Liver (tissue), 9 donors: ENCODE results near the gene CYP4Z1. TPM values are rescaled to one million over a fixed set of nuclear protein-coding genes. Genes with fewer than 3 reads are reported as not detected.
"Not testable (repeated sequence)": the region's sequence is repeated elsewhere in the genome, so short reads cannot be mapped to it uniquely, and the experiment has no call there.

Experiments
- DNase-seq: peaks from one replicate; pipeline ENCODE4 v3.0.0-alpha.2; 2017; ENCODE audit warnings: low spot score
- H3K27ac ChIP-seq, 2 donors: one replicate each; pipeline ENCODE4 v1.7.0; 2013; ENCODE audit warnings: inconsistent platforms in 2 of 2, low read length in 2 of 2, control low read depth in 1 of 2, low read depth in 1 of 2, mild to moderate bottlenecking in 1 of 2
- H3K27me3 ChIP-seq, 4 donors: one replicate each; pipeline versions ENCODE4 v1.6.1 to v1.7.0; 2013; ENCODE audit warnings: low read length in 3 of 4, inconsistent platforms in 1 of 4, mild to moderate bottlenecking in 1 of 4, moderate library complexity in 1 of 4; ENCODE audit not compliant: control insufficient read depth in 4 of 4, insufficient read depth in 4 of 4
- H3K36me3 ChIP-seq, 4 donors: one replicate each; pipeline versions ENCODE4 v1.6.1 to v1.7.0; 2013; ENCODE audit warnings: low read length in 3 of 4, mild to moderate bottlenecking in 3 of 4, low read depth in 1 of 4, moderate library complexity in 1 of 4; ENCODE audit not compliant: control insufficient read depth in 4 of 4, insufficient read depth in 3 of 4
- H3K4me1 ChIP-seq, 4 donors: one replicate each; pipeline versions ENCODE4 v1.6.1 to v1.7.0; 2013; ENCODE audit warnings: low read length in 3 of 4, mild to moderate bottlenecking in 3 of 4, moderate library complexity in 1 of 4; ENCODE audit not compliant: control insufficient read depth in 4 of 4, insufficient read depth in 4 of 4
- H3K4me3 ChIP-seq, 3 donors: one replicate each; pipeline versions ENCODE4 v1.6.1 to v1.7.0; 2013; ENCODE audit warnings: low read length in 3 of 3, control low read depth in 1 of 3, low read depth in 1 of 3, mild to moderate bottlenecking in 1 of 3
- H3K9ac ChIP-seq, 2 donors: one replicate each; pipeline ENCODE4 v1.7.0; 2013; ENCODE audit warnings: low read length in 2 of 2, mild to moderate bottlenecking in 2 of 2, moderate library complexity in 2 of 2, control low read depth in 1 of 2, low read depth in 1 of 2
- H3K9me3 ChIP-seq, 4 donors: one replicate each; pipeline versions ENCODE4 v1.6.1 to v1.7.0; 2013; ENCODE audit warnings: low read length in 3 of 4; ENCODE audit not compliant: control insufficient read depth in 4 of 4
- CTCF ChIP-seq: fragments of 150-350 bp; IDR thresholded peaks from 2 replicates; pipeline ENCODE4 v1.5.1; 2017; ENCODE audit warnings: improper control_type of control experiment, low read depth, low read length; ENCODE audit not compliant: missing input control
- EGR1 ChIP-seq, 2 donors: IDR thresholded peaks; 2 replicates each; pipeline ENCODE4 v1.6.1; 2016 to 2018; ENCODE audit warnings: antibody characterized with exemption in 2 of 2, low read depth in 2 of 2
- FOXA1 ChIP-seq: IDR thresholded peaks from 2 replicates; pipeline ENCODE4 v1.6.1; 2016; ENCODE audit warnings: antibody characterized with exemption
- FOXA2 ChIP-seq: IDR thresholded peaks from 2 replicates; pipeline ENCODE4 v1.6.1; 2016; ENCODE audit warnings: antibody characterized with exemption
- GABPA ChIP-seq, 2 donors: IDR thresholded peaks in 1 of 2; conservative IDR thresholded peaks in 1 of 2; 2 replicates each; pipeline ENCODE4 v1.6.1; 2016; ENCODE audit warnings: antibody characterized with exemption in 2 of 2, mild to moderate bottlenecking in 1 of 2, moderate library complexity in 1 of 2
- HNF4A ChIP-seq, 2 donors: conservative IDR thresholded peaks; 2 replicates each; pipeline ENCODE4 v1.6.1; 2016; ENCODE audit warnings: antibody characterized with exemption in 2 of 2, mild to moderate bottlenecking in 2 of 2
- HNF4G ChIP-seq: IDR thresholded peaks from 2 replicates; pipeline ENCODE4 v1.6.1; 2016; ENCODE audit warnings: antibody characterized with exemption
- JUND ChIP-seq, 2 donors: IDR thresholded peaks; 2 replicates each; pipeline ENCODE4 v1.6.1; 2016; ENCODE audit warnings: antibody characterized with exemption in 2 of 2
- NR2F2 ChIP-seq: IDR thresholded peaks from 2 replicates; pipeline ENCODE4 v1.6.1; 2016; ENCODE audit warnings: antibody characterized with exemption
- RAD21 ChIP-seq, 2 donors: IDR thresholded peaks; 2 replicates each; pipeline ENCODE4 v1.6.1; 2016; ENCODE audit warnings: antibody characterized with exemption in 2 of 2, mild to moderate bottlenecking in 2 of 2
- REST ChIP-seq: IDR thresholded peaks from 2 replicates; pipeline ENCODE4 v1.6.1; 2016; ENCODE audit warnings: antibody characterized with exemption, mild to moderate bottlenecking
- SP1 ChIP-seq: IDR thresholded peaks from 2 replicates; pipeline ENCODE4 v1.6.1; 2018; ENCODE audit warnings: antibody characterized with exemption, mild to moderate bottlenecking
- YY1 ChIP-seq: IDR thresholded peaks from 2 replicates; pipeline ENCODE4 v1.6.1; 2016; ENCODE audit warnings: antibody characterized with exemption, mild to moderate bottlenecking
- ZBTB33 ChIP-seq: IDR thresholded peaks from 2 replicates; pipeline ENCODE4 v1.6.1; 2016; ENCODE audit warnings: antibody characterized with exemption
- WGBS: extraction: QIAGEN DNeasy Blood & Tissue Kit; methylation state at CpG from one replicate; pipeline ENCODE4 v1.1.7; 2013; 5-methylcytosine and 5-hydroxymethylcytosine counted together
- polyA plus RNA-seq, 2 donors: library from polyadenylated mRNA; stranded (reverse) in 1 of 2; unstranded in 1 of 2; fragments of 200-250 nt in 1 of 2; fragments of >200 nt in 1 of 2; fragmentation: Nextera tagmentation in 1 of 2; extraction: Ambion mirVana in 1 of 2; gene quantifications; one replicate each; pipeline versions ENCODE4 v1.2.1 to v1.2.3, GENCODE V29; 2013 to 2015
- total RNA-seq, 2 donors: library from RNA; depleted of rRNA; stranded (reverse); fragments of >200 nt; gene quantifications; one replicate each; pipeline ENCODE4 v1.2.3, GENCODE V29; 2014
- donor health status: healthy.
- donor health status: healthy.
- donor health status: healthy.
- donor health status: healthy.
- donor health status: healthy.

The CYP4Z1 gene
- total and polyA plus RNA-seq, 4 donors: 0.09 to 0.50 (median 0.20) TPM

GRCh38 chr1:47143654-47144053 lies 76.6 kb downstream of the CYP4Z1 start:
- H3K27me3 ChIP-seq, H3K27ac ChIP-seq, H3K9ac ChIP-seq, H3K4me3 ChIP-seq, DNase-seq, H3K9me3 ChIP-seq: not testable (repeated sequence)
- TF ChIP-seq CTCF (peak; percentile 51), RAD21 (IDR thresholded peaks at IDR 0.05) (peak; percentile 64 to 73)
- 68% methylated on average over 6 of the region's 6 CpGs for WGBS
- peaks cover 0 to 32% (median 21%) of the 10 kb centered on the region in 4 donors for H3K36me3 ChIP-seq
- peaks cover 0 to 35% (median 6%) of the 10 kb centered on the region in 4 donors for H3K4me1 ChIP-seq

GRCh38 chr1:47146495-47146894 lies 79.5 kb downstream of the CYP4Z1 start:
- H3K4me3 ChIP-seq, H3K27ac ChIP-seq, DNase-seq, H3K9ac ChIP-seq, H3K9me3 ChIP-seq, H3K27me3 ChIP-seq: not testable (repeated sequence)
- WGBS: 86% methylated on average over 1 of the region's 1 CpG
- peaks cover 0 to 11% (median 0%) of the 10 kb centered on the region in 4 donors for H3K4me1 ChIP-seq
- H3K36me3 ChIP-seq: peaks cover 0 to 26% (median 19%) of the 10 kb centered on the region in 4 donors

- TF ChIP-seq NR2F2 (no peak), EGR1 (IDR thresholded peaks at IDR 0.05; ENCODE audit: low read depth in 2 of 2) (no peak), ZBTB33 (no peak), FOXA1 (no peak), FOXA2 (no peak), HNF4G (no peak), JUND (IDR thresholded peaks at IDR 0.05) (no peak), HNF4A (conservative IDR thresholded peaks at IDR 0.05) (no peak), YY1 (no peak), SP1 (no peak), CTCF (no peak), REST (no peak), GABPA (IDR thresholded peaks at IDR 0.05 in 1 of 2, conservative IDR thresholded peaks at IDR 0.05 in 1 of 2) (no peak)
- Histone ChIP-seq H3K4me3 (no peak overlapping the region), H3K36me3 (peaks cover 0 to 22% (median 14%) of the 10 kb centered on the region in 4 donors), H3K4me1 (peaks cover 0 to 4% (median 0%) of the 10 kb centered on the region in 4 donors), H3K9me3 (no peaks in the 10 kb centered on the region), H3K27me3 (no peaks in the 10 kb centered on the region), H3K9ac (no peak overlapping the region), H3K27ac (no peak overlapping the region)
- 76% methylated on average over 6 of the region's 6 CpGs for WGBS
- no peak for DNase-seq
Observed at GRCh38 chr1:47147047-47147785, 80.2 kb downstream of the CYP4Z1 start.

GRCh38 chr1:47149162-47149561 lies 82.1 kb downstream of the CYP4Z1 start:
- H3K27me3 ChIP-seq, H3K9ac ChIP-seq, H3K4me1 ChIP-seq, H3K27ac ChIP-seq, H3K4me3 ChIP-seq, H3K9me3 ChIP-seq, DNase-seq: not testable (repeated sequence)
- H3K36me3 ChIP-seq: peaks cover 0 to 21% (median 10%) of the 10 kb centered on the region in 4 donors
- WGBS: 64% methylated on average over 9 of the region's 9 CpGs
